Pons (tissue), 1 donor: Measurements from ENCODE around the gene VPS8.

ENCODE experiments used
- DNase-seq: peaks from one replicate; pipeline ENCODE4 v3.0.0-alpha.2; 2016; ENCODE audit warnings: low spot score

Gene VPS8, protein sequence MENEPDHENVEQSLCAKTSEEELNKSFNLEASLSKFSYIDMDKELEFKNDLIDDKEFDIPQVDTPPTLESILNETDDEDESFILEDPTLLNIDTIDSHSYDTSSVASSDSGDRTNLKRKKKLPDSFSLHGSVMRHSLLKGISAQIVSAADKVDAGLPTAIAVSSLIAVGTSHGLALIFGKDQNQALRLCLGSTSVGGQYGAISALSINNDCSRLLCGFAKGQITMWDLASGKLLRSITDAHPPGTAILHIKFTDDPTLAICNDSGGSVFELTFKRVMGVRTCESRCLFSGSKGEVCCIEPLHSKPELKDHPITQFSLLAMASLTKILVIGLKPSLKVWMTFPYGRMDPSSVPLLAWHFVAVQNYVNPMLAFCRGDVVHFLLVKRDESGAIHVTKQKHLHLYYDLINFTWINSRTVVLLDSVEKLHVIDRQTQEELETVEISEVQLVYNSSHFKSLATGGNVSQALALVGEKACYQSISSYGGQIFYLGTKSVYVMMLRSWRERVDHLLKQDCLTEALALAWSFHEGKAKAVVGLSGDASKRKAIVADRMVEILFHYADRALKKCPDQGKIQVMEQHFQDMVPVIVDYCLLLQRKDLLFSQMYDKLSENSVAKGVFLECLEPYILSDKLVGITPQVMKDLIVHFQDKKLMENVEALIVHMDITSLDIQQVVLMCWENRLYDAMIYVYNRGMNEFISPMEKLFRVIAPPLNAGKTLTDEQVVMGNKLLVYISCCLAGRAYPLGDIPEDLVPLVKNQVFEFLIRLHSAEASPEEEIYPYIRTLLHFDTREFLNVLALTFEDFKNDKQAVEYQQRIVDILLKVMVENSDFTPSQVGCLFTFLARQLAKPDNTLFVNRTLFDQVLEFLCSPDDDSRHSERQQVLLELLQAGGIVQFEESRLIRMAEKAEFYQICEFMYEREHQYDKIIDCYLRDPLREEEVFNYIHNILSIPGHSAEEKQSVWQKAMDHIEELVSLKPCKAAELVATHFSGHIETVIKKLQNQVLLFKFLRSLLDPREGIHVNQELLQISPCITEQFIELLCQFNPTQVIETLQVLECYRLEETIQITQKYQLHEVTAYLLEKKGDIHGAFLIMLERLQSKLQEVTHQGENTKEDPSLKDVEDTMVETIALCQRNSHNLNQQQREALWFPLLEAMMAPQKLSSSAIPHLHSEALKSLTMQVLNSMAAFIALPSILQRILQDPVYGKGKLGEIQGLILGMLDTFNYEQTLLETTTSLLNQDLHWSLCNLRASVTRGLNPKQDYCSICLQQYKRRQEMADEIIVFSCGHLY (N-terminal part only)

DNA sequence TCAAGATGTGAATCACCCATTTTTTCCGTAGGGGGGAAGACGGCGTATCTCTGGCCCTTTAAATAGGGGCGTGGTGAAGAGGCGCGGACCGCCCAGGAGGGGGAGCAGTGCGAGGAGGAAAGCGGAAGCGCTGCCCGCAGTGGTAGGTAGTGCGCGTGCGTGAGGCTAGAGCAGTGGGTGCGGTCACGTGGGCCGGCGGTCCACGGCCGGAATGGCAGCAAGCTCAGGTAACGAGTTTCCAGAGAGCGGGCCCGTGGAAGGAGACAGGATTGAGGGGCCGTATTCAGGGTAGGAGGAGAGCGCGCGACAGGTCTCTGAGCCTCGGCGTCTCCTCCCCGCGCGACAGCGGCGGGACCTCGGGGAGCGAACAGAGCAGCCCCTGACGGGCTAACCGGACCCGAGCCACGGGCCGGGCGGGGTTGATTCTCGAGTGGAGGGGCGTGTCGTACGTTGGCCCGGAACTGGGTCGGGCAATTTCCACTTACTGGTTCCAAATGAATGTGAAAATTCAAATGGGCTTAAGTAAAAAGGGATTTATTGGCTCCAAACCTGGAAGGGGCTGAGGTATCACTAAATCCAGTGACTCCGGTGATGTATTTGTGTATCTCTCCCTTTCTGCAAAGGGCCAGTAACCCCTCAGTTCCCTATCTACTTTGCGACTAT lies at the start of gene VPS8:
TSS of gene VPS8 (plus strand) at position 168 of the 663 bp plus-strand sequence. CDS start 12,467 bp downstream, outside the sequence.
- peak; percentile 95 for DNase-seq

GRCh38 chr3:184764191-184764590 lies 47.8 kb upstream of the VPS8 start:
- DNase-seq: no peak

DNA sequence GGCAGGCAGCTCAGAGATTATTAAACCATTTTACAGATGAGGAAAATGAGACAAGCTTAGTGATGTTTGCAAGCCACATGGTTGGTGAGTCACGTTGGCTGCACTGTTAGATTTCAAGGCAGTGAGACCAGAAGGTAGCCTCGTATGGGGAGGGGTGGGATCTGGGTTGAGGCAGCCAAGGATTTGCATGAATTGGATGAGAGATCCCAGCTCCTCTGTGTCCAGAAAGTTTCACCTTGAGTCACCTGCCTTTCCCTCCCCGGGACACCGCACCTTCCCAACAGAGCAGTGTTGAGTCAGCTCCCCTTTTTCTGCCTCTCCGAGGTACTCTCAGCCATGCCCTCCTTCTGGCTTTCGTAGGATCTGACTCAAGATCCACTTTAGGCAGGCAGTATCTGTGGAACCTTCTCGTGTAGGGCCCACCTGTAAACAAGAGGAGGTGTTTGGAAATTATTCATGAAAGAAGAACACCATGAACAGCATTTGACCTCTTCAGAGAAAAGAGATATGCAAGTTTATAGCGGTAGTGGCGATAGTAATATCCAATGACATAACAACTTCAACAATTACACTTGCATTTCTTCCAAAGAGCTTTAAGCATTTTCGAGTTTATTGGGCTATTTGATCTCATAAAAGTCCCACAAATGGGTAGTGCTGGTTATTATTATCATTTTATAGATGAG lies 46.8 kb upstream of the VPS8 start:
- DNase-seq: no peak

GRCh38 chr3:184765730-184766074 lies 46.3 kb upstream of the VPS8 start:
- DNase-seq: peak; percentile 75

DNA sequence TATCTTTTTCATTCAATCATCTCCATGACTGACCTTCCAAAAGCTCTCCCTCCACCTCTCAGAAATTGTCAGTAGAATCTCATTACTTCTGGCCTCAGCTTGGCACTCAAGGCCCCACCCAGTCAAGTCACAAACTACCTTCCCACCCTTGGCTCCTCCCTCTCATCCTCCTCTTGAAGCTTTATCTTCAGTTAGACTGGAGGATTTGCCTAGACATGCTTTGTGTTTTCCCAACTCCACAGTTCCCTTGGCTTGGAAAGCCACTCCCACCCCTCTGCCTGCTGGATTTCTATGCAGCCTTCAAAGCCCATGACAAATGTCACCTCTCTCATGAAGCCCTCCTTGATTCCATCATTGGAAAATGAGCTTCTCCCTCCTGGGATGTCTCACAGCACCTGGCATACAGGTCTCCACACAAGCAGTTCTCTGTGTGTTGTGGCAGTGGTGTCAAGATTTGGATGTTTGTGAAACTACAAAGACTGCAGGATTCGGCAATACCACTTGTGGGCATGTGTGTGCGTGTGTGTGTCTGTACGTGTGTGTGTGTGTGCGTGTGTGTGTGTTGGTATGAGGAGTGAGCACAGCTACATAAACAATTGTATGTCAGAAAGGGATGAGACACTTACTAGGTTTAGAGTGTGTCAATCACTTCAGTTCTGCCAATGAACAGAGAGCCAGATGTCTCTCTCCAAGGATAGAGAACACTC lies 45.3 kb upstream of the VPS8 start:
- DNase-seq: no peak

DNA sequence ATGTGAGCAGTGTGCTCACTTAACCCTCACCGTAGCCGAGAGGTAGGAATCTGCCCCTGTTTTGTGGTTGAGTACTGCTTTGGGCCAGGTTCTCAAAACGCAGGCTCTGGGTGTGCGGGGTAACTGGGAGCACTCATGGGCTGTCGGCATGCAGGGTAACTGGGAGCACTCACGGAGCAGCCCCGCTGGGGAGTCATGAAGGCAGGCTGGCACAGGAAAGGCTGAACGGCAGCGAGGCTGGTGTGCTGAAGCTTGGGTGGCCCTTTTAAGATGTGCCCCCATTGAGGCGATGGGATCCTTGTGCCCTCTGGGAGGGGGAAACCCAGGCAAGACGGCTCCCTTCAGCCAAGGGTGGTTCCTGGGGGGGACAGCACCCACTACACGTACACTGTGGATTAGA lies 44.6 kb upstream of the VPS8 start:
- DNase-seq: no peak

DNA sequence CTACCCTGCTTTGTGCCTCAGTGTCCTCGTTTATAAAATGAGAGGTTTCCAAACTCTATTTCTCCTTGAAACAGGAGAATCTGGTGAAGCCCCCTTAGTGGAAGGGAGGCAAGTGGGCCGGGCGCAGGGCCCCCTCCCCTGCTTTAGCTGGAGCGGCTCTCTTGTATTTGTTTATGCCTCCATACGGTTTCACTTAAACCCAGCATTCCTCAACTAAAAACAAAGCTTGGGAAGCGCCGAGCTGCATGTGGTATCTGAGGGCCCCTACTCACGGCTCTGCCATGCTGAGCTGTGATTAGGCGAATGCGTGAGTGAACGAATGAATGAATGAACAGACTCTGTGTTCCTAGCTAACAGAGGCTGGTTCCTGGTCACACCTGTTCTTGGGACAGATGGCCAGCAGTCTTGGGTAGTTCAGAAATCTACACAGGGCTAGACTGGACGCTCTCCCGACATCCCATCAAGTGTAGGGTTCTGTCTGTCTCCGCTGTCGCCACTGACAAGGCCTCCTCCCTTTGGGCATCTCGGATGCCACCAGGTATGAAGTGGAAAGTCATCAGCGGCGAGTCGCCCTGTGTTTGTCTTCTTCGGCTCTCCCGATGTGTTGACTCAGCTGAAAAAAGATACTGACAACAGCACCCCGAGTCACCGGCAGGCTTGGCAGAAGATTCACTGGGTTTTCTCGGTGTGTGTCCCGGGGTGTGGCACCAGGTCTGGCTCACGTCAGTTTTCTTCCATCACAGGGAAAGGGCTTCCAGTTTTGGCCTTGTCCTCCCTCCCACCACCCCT lies 42.4 kb upstream of the VPS8 start:
- DNase-seq: no peak

GRCh38 chr3:184770541-184770940 lies 41.4 kb upstream of the VPS8 start:
- no peak for DNase-seq

- no peak for DNase-seq
These were observed 40.5 kb upstream of the VPS8 start for GRCh38 chr3:184771301-184772127.

GRCh38 chr3:184772667-184773272 lies 39.2 kb upstream of the VPS8 start:
- DNase-seq: no peak

- DNase-seq: no peak
These were observed 38.4 kb upstream of the VPS8 start for GRCh38 chr3:184773283-184774186.

- DNase-seq: no peak
These were observed 35.0 kb upstream of the VPS8 start for GRCh38 chr3:184776916-184777315.

- peak; percentile 96 for DNase-seq
These were observed 34.2 kb upstream of the VPS8 start for GRCh38 chr3:184777566-184778356.

DNA sequence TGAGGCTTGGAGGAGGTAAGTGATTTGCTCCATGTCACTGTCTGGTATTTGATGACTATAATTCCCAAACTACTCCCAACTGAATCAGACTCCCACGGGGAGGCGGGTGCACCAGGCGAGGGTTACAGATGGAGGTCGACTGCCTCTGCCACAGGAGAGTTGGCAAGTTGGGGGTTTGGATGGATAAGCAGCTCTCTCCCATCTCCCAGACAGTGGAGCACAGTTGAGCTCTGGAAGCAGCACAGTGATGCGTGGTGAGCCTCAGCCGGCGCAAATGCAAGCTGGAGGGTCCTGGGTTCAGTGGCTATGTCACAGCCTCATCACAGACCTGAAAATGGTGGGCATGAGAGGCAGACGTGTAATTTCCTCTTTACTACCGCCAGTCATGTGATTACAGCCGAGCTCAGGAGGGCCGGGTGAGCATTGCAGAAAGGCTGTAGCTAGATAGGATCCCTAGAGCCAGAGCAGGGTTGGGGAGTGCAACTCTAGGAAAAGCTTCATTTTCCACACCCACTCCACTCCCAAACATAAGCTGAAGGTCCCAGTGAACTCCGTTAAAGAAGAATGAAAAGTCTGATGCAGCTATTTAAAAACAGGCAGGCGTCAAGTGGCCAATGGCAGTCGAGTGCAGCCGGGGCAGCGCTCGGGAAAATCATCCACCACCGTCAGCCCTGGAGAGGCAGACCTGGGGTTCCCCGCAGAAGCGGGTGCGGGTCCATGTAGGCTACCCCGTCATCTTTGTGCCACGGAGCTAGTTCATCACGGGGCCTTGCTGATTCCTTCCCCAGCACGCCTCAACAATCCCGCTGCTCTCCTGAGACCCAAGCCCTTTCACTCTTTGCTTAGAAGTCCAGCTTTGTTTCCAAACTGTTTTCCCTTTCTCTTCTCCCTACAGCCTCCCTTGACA lies 33.3 kb upstream of the VPS8 start:
- no peak for DNase-seq

- no peak for DNase-seq
These were observed 30.9 kb upstream of the VPS8 start for GRCh38 chr3:184780981-184781515.
